ENCODE measurements around the gene TMEM107. TPM values are rescaled to one million over a fixed set of nuclear protein-coding genes. Genes with fewer than 3 reads are reported as not detected.

TMEM107 gene
- total RNA-seq, 1 experiment from 2014 or later: 23.4 TPM

DNA sequence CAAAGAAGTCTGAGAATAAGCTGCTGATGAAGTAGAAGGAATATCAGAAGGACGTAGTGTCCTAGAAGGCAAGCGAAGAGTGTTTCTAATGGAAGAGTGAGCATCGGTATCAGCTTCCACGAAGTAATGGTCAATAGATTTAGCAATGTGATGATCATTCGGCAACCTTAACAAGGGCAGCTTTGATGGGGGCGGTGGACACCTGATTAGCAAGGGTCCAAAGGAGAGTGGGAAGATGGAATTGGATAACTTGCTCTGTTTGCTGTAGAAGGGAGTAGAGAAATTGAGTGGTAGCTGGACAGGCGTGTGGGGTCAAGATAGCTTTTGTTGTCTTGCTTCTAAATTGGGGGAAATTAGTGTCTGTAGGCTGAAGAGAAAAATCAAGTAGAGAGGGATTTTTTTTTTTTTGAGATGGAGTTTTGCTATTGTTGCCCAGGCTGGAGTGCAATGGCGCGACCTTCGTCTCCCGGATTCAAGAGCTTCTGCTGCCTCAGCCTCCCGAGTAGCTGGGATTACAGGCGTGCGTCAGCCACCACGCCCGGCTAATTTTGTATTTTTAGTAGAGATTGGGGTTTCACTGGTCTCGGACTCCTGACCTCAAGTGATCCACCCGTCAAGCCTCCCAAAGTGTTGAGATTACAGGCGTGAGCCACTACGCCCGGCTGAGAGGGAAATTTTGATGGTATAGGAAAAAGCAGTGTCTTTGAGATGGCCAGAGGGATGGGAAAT lies 38.4 kb downstream of the TMEM107 start:
- DNase-seq (ENCODE audit: low read depth): no peak

- DNase-seq (ENCODE audit: low read depth): no peak
Observed at GRCh38 chr17:8133941-8134340, 42.2 kb downstream of the TMEM107 start.

DNA sequence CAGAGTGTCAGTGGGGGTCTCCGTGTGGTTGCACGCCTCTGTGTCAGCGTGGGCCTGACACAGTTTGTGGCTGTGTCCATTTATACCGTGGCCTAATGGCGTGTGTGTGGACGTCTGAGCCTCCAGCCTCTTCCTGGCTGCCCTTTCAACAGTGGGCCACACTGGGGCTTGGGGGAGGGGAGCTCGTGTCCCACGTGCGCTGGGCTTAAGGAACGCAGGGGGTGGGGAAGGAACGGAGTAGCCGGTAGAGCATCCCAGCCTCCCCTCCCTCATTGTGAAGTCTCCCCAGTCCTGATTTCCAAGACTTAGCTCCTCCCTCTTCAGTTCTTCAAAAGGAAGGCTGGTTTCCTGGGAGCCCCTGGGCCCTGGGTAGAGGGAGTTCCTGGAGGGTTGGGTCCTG lies 42.8 kb downstream of the TMEM107 start:
- DNase-seq (ENCODE audit: low read depth): no peak

DNA sequence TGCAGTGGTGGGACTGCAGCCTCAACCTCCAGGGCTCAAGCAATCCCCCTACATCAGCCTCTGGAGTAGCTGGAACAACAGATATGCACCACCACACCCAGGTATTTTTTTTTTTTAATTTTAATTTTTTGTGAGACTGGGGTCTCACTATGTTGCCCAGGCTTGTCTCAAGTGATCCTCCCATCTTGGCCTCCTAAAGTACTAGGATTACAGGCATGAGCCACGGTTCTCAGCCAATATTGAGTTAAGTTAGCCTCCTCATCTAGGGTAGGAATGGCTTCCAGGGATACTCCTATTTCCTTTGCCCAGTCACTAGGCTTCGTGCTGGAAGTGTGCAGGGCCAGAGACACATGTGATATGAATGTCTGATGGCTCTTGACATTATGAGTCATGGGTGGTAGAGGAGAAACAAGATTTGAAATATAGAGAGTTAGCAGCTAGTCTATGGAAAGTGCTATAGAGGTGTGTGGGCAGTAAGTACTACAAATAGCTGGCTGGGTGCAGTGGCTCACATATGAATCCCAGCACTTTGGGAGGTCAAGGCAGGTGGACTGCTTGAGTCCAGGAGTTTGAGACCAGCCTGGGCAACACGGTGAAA lies 44.2 kb downstream of the TMEM107 start:
- peak; percentile 49 for DNase-seq (ENCODE audit: low read depth)

GRCh38 chr17:8128125-8128784 lies 47.9 kb downstream of the TMEM107 start:
- DNase-seq (ENCODE audit: low read depth): no peak

- peak; percentile 68 for DNase-seq (ENCODE audit: low read depth)
Observed at GRCh38 chr17:8126491-8127066, 49.6 kb downstream of the TMEM107 start.

GRCh38 chr17:8125947-8126490 lies 50.2 kb downstream of the TMEM107 start:
- peak; percentile 31 for DNase-seq (ENCODE audit: low read depth)

GRCh38 chr17:8125154-8125946 lies 50.8 kb downstream of the TMEM107 start:
- DNase-seq (ENCODE audit: low read depth): peak; percentile 75

DNA sequence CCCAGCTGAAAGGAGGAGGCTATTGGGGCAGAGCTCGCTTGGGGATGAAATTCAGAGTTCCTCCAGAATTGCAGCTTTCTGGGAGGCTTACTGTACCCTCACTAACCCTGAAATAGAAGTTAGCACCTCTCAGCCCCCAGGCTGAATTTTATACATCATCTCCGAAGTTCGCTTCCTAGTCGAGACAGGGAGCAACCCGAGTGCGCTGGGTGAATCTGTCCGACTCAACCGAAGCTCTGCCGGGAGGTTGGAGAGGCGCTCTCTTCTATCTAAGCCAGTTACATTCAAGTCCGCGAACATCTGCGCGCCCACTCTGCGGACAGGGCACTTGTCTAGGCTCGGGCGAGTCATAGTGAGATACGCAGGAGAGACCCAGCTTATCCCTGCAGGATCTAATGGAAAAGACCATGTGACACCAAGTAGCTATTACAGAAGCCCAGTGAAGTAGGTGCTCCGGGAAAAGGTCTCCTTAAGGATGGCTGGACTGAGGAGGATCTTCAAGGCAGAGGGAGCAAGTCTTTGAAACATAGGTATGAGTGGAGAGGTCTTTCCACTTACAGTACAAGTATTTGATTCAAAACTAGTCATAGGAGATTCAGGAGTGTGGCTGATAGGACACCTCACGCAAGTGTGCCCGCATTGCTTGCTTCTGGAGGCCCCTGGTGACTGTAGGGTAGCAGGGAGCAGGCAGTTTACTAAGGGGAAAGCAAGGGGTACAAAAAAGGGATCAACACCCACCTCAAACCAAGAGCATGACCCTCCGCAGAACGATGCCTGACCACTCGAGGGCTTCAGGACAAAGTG lies 51.6 kb downstream of the TMEM107 start:
- peak; percentile 44 for DNase-seq (ENCODE audit: low read depth)

DNA sequence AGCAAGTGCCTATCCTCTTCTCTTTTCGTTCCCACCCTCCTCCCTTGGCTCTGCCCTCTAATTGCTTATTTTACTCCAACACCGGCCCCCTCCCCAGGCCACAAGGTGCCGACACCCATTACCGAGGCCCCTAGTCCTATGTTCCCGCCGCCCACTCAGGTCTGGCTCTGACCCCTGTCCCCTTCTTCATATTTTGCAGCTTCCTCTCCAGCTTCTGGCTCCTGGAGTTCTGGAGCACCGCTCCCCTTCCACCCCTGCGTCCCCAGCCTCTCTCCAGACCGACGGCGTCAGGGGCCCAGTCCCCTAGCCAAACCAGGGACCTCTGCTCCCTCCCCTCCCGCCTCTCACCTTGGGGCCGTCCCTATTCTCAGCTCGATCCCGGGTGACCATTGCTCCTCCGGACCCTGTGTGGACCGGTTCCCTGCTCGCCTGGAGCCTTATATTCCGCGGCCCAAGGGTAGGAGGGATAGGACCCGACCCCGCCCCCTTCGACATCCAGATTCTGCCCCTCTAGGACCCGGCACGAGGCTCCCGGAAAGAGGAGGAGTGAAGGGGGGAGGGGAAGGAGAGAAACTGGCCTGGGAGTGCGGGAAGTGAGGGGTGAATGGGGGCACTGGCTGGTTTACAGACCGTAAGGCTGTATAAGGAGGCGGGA lies 52.4 kb downstream of the TMEM107 start, which contains the start of gene HES7:
HES7 (minus strand) TSS at position 412 of the 655 bp plus-strand sequence; CDS start at position 390, 22 bp downstream.
- DNase-seq (ENCODE audit: low read depth): peak; percentile 51

GRCh38 chr17:8122924-8123694 lies 53.1 kb downstream of the TMEM107 start:
- DNase-seq (ENCODE audit: low read depth): peak; percentile 42

Other genes with a start within 250 kb of the TMEM107 start
- gene KCNAB3, start 246.5 kb downstream of the TMEM107 start, total RNA-seq (2014; rRNA removed; shearing (Covaris generic)): 0.29 and 2.5 TPM in 2 replicates
- gene TRAPPC1, start 244.4 kb downstream of the TMEM107 start, total RNA-seq (2014; rRNA removed; shearing (Covaris generic)): 5.4 and 13.1 TPM in 2 replicates
- 14.9 and 22.0 TPM in 2 replicates for gene CNTROB, start 244.2 kb downstream of the TMEM107 start, total RNA-seq (2014; rRNA removed; shearing (Covaris generic))
- under 0.01 TPM in 1 of 2 replicates, not detected in the other for gene GUCY2D, start 173.8 kb downstream of the TMEM107 start, total RNA-seq (2014; rRNA removed; shearing (Covaris generic))
- gene ALOX15B, start 137.3 kb downstream of the TMEM107 start, total RNA-seq (2014; rRNA removed; shearing (Covaris generic)): not detected in 2 replicates
- gene ALOX12B, start 88.7 kb downstream of the TMEM107 start, total RNA-seq (2014; rRNA removed; shearing (Covaris generic)): not detected in 2 replicates
- gene ALOXE3, start 57.9 kb downstream of the TMEM107 start, total RNA-seq (2014; rRNA removed; shearing (Covaris generic)): 0.03 TPM in 1 of 2 replicates, not detected in the other
- 0.40 and 0.92 TPM in 2 replicates for gene HES7, start 52.3 kb downstream of the TMEM107 start, total RNA-seq (2014; rRNA removed; shearing (Covaris generic))
- gene PER1, start 24.0 kb downstream of the TMEM107 start, total RNA-seq (2014; rRNA removed; shearing (Covaris generic)): 0.74 and 1.9 TPM in 2 replicates
- gene VAMP2, start 13.4 kb downstream of the TMEM107 start, total RNA-seq (2014; rRNA removed; shearing (Covaris generic)): 2.7 and 3.5 TPM in 2 replicates
- gene BORCS6, start 13.8 kb upstream of the TMEM107 start, total RNA-seq (2014; rRNA removed; shearing (Covaris generic)): 3.3 and 3.6 TPM in 2 replicates
- gene AURKB, start 34.2 kb upstream of the TMEM107 start, total RNA-seq (2014; rRNA removed; shearing (Covaris generic)): 105 and 136 TPM in 2 replicates
- gene CTC1, start 71.7 kb upstream of the TMEM107 start, total RNA-seq (2014; rRNA removed; shearing (Covaris generic)): 1.7 and 1.8 TPM in 2 replicates
- 35.1 and 37.1 TPM in 2 replicates for gene PFAS, start 72.9 kb upstream of the TMEM107 start, total RNA-seq (2014; rRNA removed; shearing (Covaris generic))
- gene RANGRF, start 112.3 kb upstream of the TMEM107 start, total RNA-seq (2014; rRNA removed; shearing (Covaris generic)): 6.9 and 10.6 TPM in 2 replicates
- gene SLC25A35, start 119.0 kb upstream of the TMEM107 start, total RNA-seq (2014; rRNA removed; shearing (Covaris generic)): 0.63 and 0.86 TPM in 2 replicates
- gene ARHGEF15, start 133.9 kb upstream of the TMEM107 start, total RNA-seq (2014; rRNA removed; shearing (Covaris generic)): not detected in 2 replicates
- not detected in 2 replicates for gene ODF4, start 163.5 kb upstream of the TMEM107 start, total RNA-seq (2014; rRNA removed; shearing (Covaris generic))
- 4,153 and 4,235 TPM in 2 replicates for gene RPL26, start 206.8 kb upstream of the TMEM107 start, total RNA-seq (2014; rRNA removed; shearing (Covaris generic))
- gene RNF222, start 221.4 kb upstream of the TMEM107 start, total RNA-seq (2014; rRNA removed; shearing (Covaris generic)): not detected in 2 replicates